HG03439 (cell line): ENCODE results near the gene LTBP1.

Experiments used
- ATAC-seq: cut with Tn5 transposase; IDR thresholded peaks from one replicate; pipeline ENCODE4 v1.9.1; 2021; ENCODE audit warnings: mild to moderate bottlenecking, moderate library complexity; ENCODE audit not compliant: unreplicated experiment

The LTBP1 gene

GRCh38 chr2:33108483-33109443 lies 162.0 kb downstream of the LTBP1 start:
- ATAC-seq, result no peak

- ATAC-seq, result no peak
Measured at GRCh38 chr2:33110461-33110860, 163.7 kb downstream of the LTBP1 start.

GRCh38 chr2:33111002-33111446 lies 164.3 kb downstream of the LTBP1 start:
- ATAC-seq, result no peak

- no peak for ATAC-seq
Measured at GRCh38 chr2:33115196-33115595, 168.4 kb downstream of the LTBP1 start.

GRCh38 chr2:33115728-33116127 lies 169.0 kb downstream of the LTBP1 start:
- ATAC-seq, result no peak

GRCh38 chr2:33116799-33117198 lies 170.0 kb downstream of the LTBP1 start:
- ATAC-seq, result no peak

GRCh38 chr2:33118651-33119050 lies 171.9 kb downstream of the LTBP1 start:
- no peak for ATAC-seq

GRCh38 chr2:33121416-33121815 lies 174.7 kb downstream of the LTBP1 start:
- no peak for ATAC-seq

- ATAC-seq, result no peak
Measured at GRCh38 chr2:33121925-33122324, 175.2 kb downstream of the LTBP1 start.

GRCh38 chr2:33122726-33123125 lies 176.0 kb downstream of the LTBP1 start:
- no peak for ATAC-seq

- no peak for ATAC-seq
Measured at GRCh38 chr2:33123216-33123615, 176.5 kb downstream of the LTBP1 start.

GRCh38 chr2:33126552-33126951 lies 179.8 kb downstream of the LTBP1 start:
- ATAC-seq, result no peak

- no peak for ATAC-seq
Measured at GRCh38 chr2:33126958-33127357, 180.2 kb downstream of the LTBP1 start.

GRCh38 chr2:33129263-33130053 lies 182.7 kb downstream of the LTBP1 start:
- ATAC-seq, result no peak

- ATAC-seq, result no peak
Measured at GRCh38 chr2:33130054-33130447, 183.3 kb downstream of the LTBP1 start.

- no peak for ATAC-seq
Measured at GRCh38 chr2:33130544-33130943, 183.8 kb downstream of the LTBP1 start.

GRCh38 chr2:33131111-33131510 lies 184.4 kb downstream of the LTBP1 start:
- no peak for ATAC-seq

- no peak for ATAC-seq
Measured at GRCh38 chr2:33131749-33132148, 185.0 kb downstream of the LTBP1 start.

- ATAC-seq, result no peak
Measured at GRCh38 chr2:33133454-33133952, 186.8 kb downstream of the LTBP1 start.

- no peak for ATAC-seq
Measured at GRCh38 chr2:33134086-33134771, 187.5 kb downstream of the LTBP1 start.
